K562 (cell line): Measurements from ENCODE around the gene SPOCD1.

ENCODE experiments used
- CTCF ChIP-seq, 3 experiments: IDR thresholded peaks in 2 of 3; conservative IDR thresholded peaks in 1 of 3; 2 replicates each; pipeline ENCODE4 v1.5.1; 2011 to 2012; ENCODE audit warnings: low read length in 3 of 3, mild to moderate bottlenecking in 3 of 3, control low read depth in 2 of 3, improper control_type of control experiment in 1 of 3, inconsistent platforms in 1 of 3, low read depth in 1 of 3, mixed read lengths in 1 of 3, moderate library complexity in 1 of 3; ENCODE audit not compliant: insufficient read depth in 2 of 3
- DDX20 ChIP-seq: fragments of 450-650 bp; IDR thresholded peaks from 2 replicates; pipeline ENCODE4 v1.6.1; 2016; ENCODE audit warnings: missing genetic modification characterization, low read depth, mild to moderate bottlenecking, missing compliant biosample characterization, moderate library complexity
- EZH2 ChIP-seq: IDR thresholded peaks from 2 replicates; pipeline ENCODE4 v1.6.1; 2012; ENCODE audit warnings: low read depth, mild to moderate bottlenecking, inconsistent platforms, low read length, borderline replicate concordance
- FOXK2 ChIP-seq, 2 experiments: fragments of 450-650 bp; IDR thresholded peaks in 1 of 2; conservative IDR thresholded peaks in 1 of 2; 2 replicates each; pipeline ENCODE4 v1.6.1; 2016; ENCODE audit warnings: low read depth in 2 of 2, mild to moderate bottlenecking in 1 of 2
- ID3 ChIP-seq, 2 experiments: fragments of 250-450 bp in 1 of 2; fragments of 450-650 bp in 1 of 2; sonication (Bioruptor Pico) in 1 of 2; IDR thresholded peaks; 2 replicates each; pipeline versions ENCODE4 v1.6.1 to v1.8.0; 2016 to 2021; ENCODE audit warnings: mild to moderate bottlenecking in 2 of 2, moderate library complexity in 2 of 2, missing compliant biosample characterization in 1 of 2, missing genetic modification characterization in 1 of 2
- MAFF ChIP-seq: IDR thresholded peaks from 2 replicates; pipeline ENCODE4 v1.6.1; 2012; ENCODE audit warnings: low read length, improper control_type of control experiment
- NRF1 ChIP-seq, 2 experiments: fragments of 450-650 bp; IDR thresholded peaks in 1 of 2; conservative IDR thresholded peaks in 1 of 2; 2 replicates each; pipeline ENCODE4 v1.6.1; 2014; ENCODE audit warnings: mild to moderate bottlenecking in 2 of 2
- POLR2A ChIP-seq: fragments of 450-650 bp; conservative IDR thresholded peaks from 2 replicates; pipeline ENCODE4 v1.6.1; 2016
- ZBTB11 ChIP-seq, 3 experiments: fragments of 200-800 bp in 1 of 3; fragments of 250-450 bp in 1 of 3; fragments of 450-650 bp in 1 of 3; sonication (Bioruptor Pico) in 1 of 3; sonication (Bioruptor generic) in 1 of 3; formaldehyde crosslinking in 1 of 3; IDR thresholded peaks; 2 replicates each; pipeline versions ENCODE4 v1.6.1 to v1.8.0; 2016 to 2022; ENCODE audit warnings: mild to moderate bottlenecking in 2 of 3, missing genetic modification characterization in 2 of 3, missing compliant biosample characterization in 1 of 3, moderate library complexity in 1 of 3
- ZBTB2 ChIP-seq: fragments of 450-650 bp; IDR thresholded peaks from 2 replicates; pipeline ENCODE4 v1.6.1; 2016; ENCODE audit warnings: antibody characterized with exemption

GRCh38 chr1:31763671-31764311 lies 52.0 kb downstream of the SPOCD1 start:
- TF ChIP-seq CTCF (IDR thresholded peaks at IDR 0.05 in 2 of 3, conservative IDR thresholded peaks at IDR 0.05 in 1 of 3; ENCODE audit: insufficient read depth in 2 of 3, low read depth in 1 of 3, low read length in 3 of 3) (no peak), MAFF (no peak), POLR2A (no peak), EZH2 (no peak), ZBTB2 (no peak), DDX20 (no peak), FOXK2 (conservative IDR thresholded peaks at IDR 0.05 in 1 of 2, IDR thresholded peaks at IDR 0.05 in 1 of 2; ENCODE audit: low read depth in 2 of 2) (no peak), NRF1 (conservative IDR thresholded peaks at IDR 0.05 in 1 of 2, IDR thresholded peaks at IDR 0.05 in 1 of 2) (no peak), ID3 (CRISPR knock-in tag; IDR thresholded peaks at IDR 0.05) (no peak), ID3 (tag; IDR thresholded peaks at IDR 0.05) (no peak), ZBTB11 (CRISPR knock-in tag; IDR thresholded peaks at IDR 0.05) (no peak)
